Neural crest cell (in vitro differentiated cells): ENCODE measurements around the gene MRPL49. TPM values are rescaled to one million over a fixed set of nuclear protein-coding genes. Genes with fewer than 3 reads are reported as not detected.

Experiments
- DNase-seq: peaks from one replicate; pipeline ENCODE4 v3.0.0; 2021; ENCODE audit warnings: low read depth, mixed read lengths, low spot score
- H3K27ac Mint-ChIP-seq: one replicate; pipeline ENCODE4 v1.8.0; 2021; ENCODE audit warnings: mild to moderate bottlenecking, mixed read lengths; ENCODE audit not compliant: unreplicated experiment
- H3K27me3 Mint-ChIP-seq: 2 replicates; pipeline ENCODE4 v1.8.0; 2021; ENCODE audit warnings: low read depth, mild to moderate bottlenecking, mixed read lengths
- H3K36me3 Mint-ChIP-seq: 2 replicates; pipeline ENCODE4 v1.8.0; 2021; ENCODE audit warnings: low read depth, mild to moderate bottlenecking, mixed read lengths
- H3K4me1 Mint-ChIP-seq: 2 replicates; pipeline ENCODE4 v1.8.0; 2021; ENCODE audit warnings: mixed read lengths
- H3K4me3 Mint-ChIP-seq: one replicate; pipeline ENCODE4 v1.8.0; 2021; ENCODE audit warnings: mild to moderate bottlenecking, mixed read lengths
- H3K9me3 Mint-ChIP-seq: 2 replicates; pipeline ENCODE4 v1.8.0; 2021; ENCODE audit warnings: mixed read lengths
- CTCF ChIP-seq: fragments of 200-600 bp; sonication (generic); conservative IDR thresholded peaks from 2 replicates; pipeline ENCODE4 v1.5.0; 2021; ENCODE audit warnings: antibody characterized with exemption, mild to moderate bottlenecking
- total RNA-seq: library from RNA; stranded (reverse); gene quantifications from 2 replicates; pipeline ENCODE4 v1.2.1, GENCODE V29; 2021

MRPL49 gene
- total RNA-seq, 1 donor from 2014 or later: 50.3 TPM

GRCh38 chr11:65128182-65129145, 6.3 kb downstream of the MRPL49 start:
- peaks cover 4% of the 10 kb centered on the region for H3K36me3 Mint-ChIP-seq
- H3K27me3 Mint-ChIP-seq: no peaks in the 10 kb centered on the region
- DNase-seq: no peak
- TF ChIP-seq CTCF: no peak
- no peaks in the 10 kb centered on the region for H3K9me3 Mint-ChIP-seq
- peaks cover 12% of the 10 kb centered on the region for H3K4me1 Mint-ChIP-seq
- no peak overlapping the region for H3K27ac Mint-ChIP-seq
- H3K4me3 Mint-ChIP-seq: peak overlapping the region; percentile 44

GRCh38 chr11:65129649-65130441, 7.7 kb downstream of the MRPL49 start:
- Mint-ChIP-seq H3K4me1 (peaks cover 16% of the 10 kb centered on the region), H3K27me3 (peaks cover 3% of the 10 kb centered on the region), H3K36me3 (peaks cover 4% of the 10 kb centered on the region), H3K4me3 (peak overlapping the region; percentile 71), H3K9me3 (no peaks in the 10 kb centered on the region), H3K27ac (no peak overlapping the region)
- no peak for TF ChIP-seq CTCF
- no peak for DNase-seq

GRCh38 chr11:65130631-65131416, 8.7 kb downstream of the MRPL49 start:
- Mint-ChIP-seq H3K27me3 (peaks cover 6% of the 10 kb centered on the region), H3K27ac (peak overlapping the region; percentile 43), H3K4me1 (peaks cover 24% of the 10 kb centered on the region), H3K9me3 (no peaks in the 10 kb centered on the region), H3K4me3 (peak overlapping the region; percentile 83), H3K36me3 (peaks cover 4% of the 10 kb centered on the region)
- no peak for DNase-seq
- no peak for TF ChIP-seq CTCF

GRCh38 chr11:65131417-65131776, 9.3 kb downstream of the MRPL49 start:
- Mint-ChIP-seq H3K27me3 (peaks cover 7% of the 10 kb centered on the region), H3K4me3 (peak overlapping the region; percentile 100), H3K4me1 (peaks cover 29% of the 10 kb centered on the region), H3K36me3 (peaks cover 2% of the 10 kb centered on the region), H3K9me3 (no peaks in the 10 kb centered on the region), H3K27ac (no peak overlapping the region)
- DNase-seq: no peak
- no peak for TF ChIP-seq CTCF

GRCh38 chr11:65131895-65132237, 9.7 kb downstream of the MRPL49 start:
- TF ChIP-seq CTCF: no peak
- DNase-seq: no peak
- H3K9me3 Mint-ChIP-seq: no peaks in the 10 kb centered on the region

More at GRCh38 chr11:65131895-65132237, 9.7 kb downstream of the MRPL49 start:
- Mint-ChIP-seq H3K4me1 (peaks cover 29% of the 10 kb centered on the region), H3K27me3 (peaks cover 9% of the 10 kb centered on the region), H3K4me3 (peak overlapping the region; percentile 100), H3K36me3 (no peaks in the 10 kb centered on the region), H3K27ac (no peak overlapping the region)
